Measurements from ENCODE around the gene PAX4. TPM values are rescaled to one million over a fixed set of nuclear protein-coding genes. Genes with fewer than 3 reads are reported as not detected.

Gene PAX4
- total and polyA plus RNA-seq, 9 of the 15 experiments (the other 6 are each of a cell fraction or from before 2014, with no cell fraction given), result not detected

GRCh38 chr7:127588697-127589482 is 29.1 kb downstream of the PAX4 start (continued):
- TF ChIP-seq MYBL2 (IDR thresholded peaks at IDR 0.05; ENCODE audit: low read depth), result no peak
- no peak for TF ChIP-seq MYBL2 (CRISPR knock-in tag; IDR thresholded peaks at IDR 0.05; ENCODE audit: borderline replicate concordance)
- no peak for TF ChIP-seq ELF2 (CRISPR knock-in tag; IDR thresholded peaks at IDR 0.05)
- TF ChIP-seq SIRT6 (IDR thresholded peaks at IDR 0.05; ENCODE audit: low read depth, low read length), result no peak
- no peak for TF ChIP-seq ZNF436 (CRISPR knock-in tag; IDR thresholded peaks at IDR 0.05)
- TF ChIP-seq ZFX (CRISPR knock-in tag; IDR thresholded peaks at IDR 0.05), result peak; percentile 59; the same call in 1 of the 2 replicates
- no peak for TF ChIP-seq FOXK1 (CRISPR knock-in tag; IDR thresholded peaks at IDR 0.05; ENCODE audit: borderline replicate concordance)
- peak; percentile 76 to 77; a peak in 2 of 4 replicates for TF ChIP-seq SIN3A (IDR thresholded peaks at IDR 0.05; ENCODE audit: borderline replicate concordance in 2 of 2, control insufficient read depth in 1 of 2, low read depth in 2 of 2, low read length in 2 of 2)
- TF ChIP-seq ZFP36 (IDR thresholded peaks at IDR 0.05; ENCODE audit: low read depth, low read length, partially characterized antibody), result no peak
- no peak for TF ChIP-seq SPI1 (IDR thresholded peaks at IDR 0.05; ENCODE audit: borderline replicate concordance, low read depth, low read length)
- TF ChIP-seq KLF1 (tag; IDR thresholded peaks at IDR 0.05), result no peak
- no peak for TF ChIP-seq BRD9 (IDR thresholded peaks at IDR 0.05; ENCODE audit: low read depth, partially characterized antibody)
- no peak for TF ChIP-seq THAP7 (CRISPR knock-in tag; IDR thresholded peaks at IDR 0.05)
- no peak for TF ChIP-seq FIP1L1 (IDR thresholded peaks at IDR 0.05; ENCODE audit: low read depth, low read length, poor library complexity, severe bottlenecking)
- TF ChIP-seq HCFC1 (IDR thresholded peaks at IDR 0.05; ENCODE audit: low read depth, low read length), result 0 out of 2 replicates have a peak, but pooled peaks have one; percentile 15
- TF ChIP-seq CCAR2 (IDR thresholded peaks at IDR 0.05; ENCODE audit: low read depth, low read length), result no peak
- TF ChIP-seq C11orf30 (IDR thresholded peaks at IDR 0.05; ENCODE audit: low read depth), result no peak
- no peak for TF ChIP-seq SREBF1 (IDR thresholded peaks at IDR 0.05; ENCODE audit: borderline replicate concordance, low read depth, low read length)
- TF ChIP-seq ZNF41 (CRISPR knock-in tag; conservative IDR thresholded peaks at IDR 0.05), result no peak
- no peak for TF ChIP-seq PTBP1 (IDR thresholded peaks at IDR 0.05; ENCODE audit: low read depth, low read length)
- TF ChIP-seq NFATC3 (IDR thresholded peaks at IDR 0.05), result no peak
- TF ChIP-seq PHF8 (IDR thresholded peaks at IDR 0.05; ENCODE audit: borderline replicate concordance, low read length), result peak; percentile 33; the same call in 1 of the 2 replicates
- no peak for TF ChIP-seq TAF7 (tag; IDR thresholded peaks at IDR 0.05)
- TF ChIP-seq ZEB2 (IDR thresholded peaks at IDR 0.05), result peak; percentile 98
- TF ChIP-seq ZFP1 (CRISPR knock-in tag; IDR thresholded peaks at IDR 0.05), result no peak
- TF ChIP-seq CHD2 (IDR thresholded peaks at IDR 0.05; ENCODE audit: low read depth, low read length), result no peak
- no peak for TF ChIP-seq MXI1 (IDR thresholded peaks at IDR 0.05; ENCODE audit: low read depth, low read length)
- TF ChIP-seq ZNF354B (CRISPR knock-in tag; IDR thresholded peaks at IDR 0.05), result no peak
- TF ChIP-seq PHB (CRISPR knock-in tag; IDR thresholded peaks at IDR 0.05), result no peak
- no peak for TF ChIP-seq BDP1 (IDR thresholded peaks at IDR 0.05; ENCODE audit: insufficient read depth, insufficient read length)

All from K562 (cell line).